Epidermal melanocyte (primary cell): ENCODE measurements around the gene PTPRG.

Source experiments
- DNase-seq: peaks from one replicate; pipeline ENCODE4 v3.0.0; 2011; ENCODE audit warnings: low spot score; ENCODE audit not compliant: insufficient read length

Gene PTPRG

DNA sequence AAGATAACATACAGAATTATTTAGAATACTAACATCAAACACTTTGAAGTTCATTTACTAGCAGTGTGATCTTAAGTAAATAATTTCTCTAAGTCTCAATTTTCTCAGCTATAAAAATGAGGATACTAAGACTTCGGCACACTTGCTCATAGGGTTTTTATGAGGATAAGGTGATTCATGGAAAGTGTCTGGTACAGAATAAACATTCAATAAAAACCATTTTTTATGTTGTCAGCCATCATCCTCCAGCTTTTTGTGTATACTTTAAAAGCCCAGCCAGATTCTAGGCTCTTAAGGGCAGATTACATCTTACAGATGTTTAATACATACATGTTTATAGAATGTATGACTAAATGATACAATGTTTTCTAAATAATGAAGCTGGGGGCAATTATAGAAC lies 755.2 kb downstream of the PTPRG start:
- no peak for DNase-seq

DNA sequence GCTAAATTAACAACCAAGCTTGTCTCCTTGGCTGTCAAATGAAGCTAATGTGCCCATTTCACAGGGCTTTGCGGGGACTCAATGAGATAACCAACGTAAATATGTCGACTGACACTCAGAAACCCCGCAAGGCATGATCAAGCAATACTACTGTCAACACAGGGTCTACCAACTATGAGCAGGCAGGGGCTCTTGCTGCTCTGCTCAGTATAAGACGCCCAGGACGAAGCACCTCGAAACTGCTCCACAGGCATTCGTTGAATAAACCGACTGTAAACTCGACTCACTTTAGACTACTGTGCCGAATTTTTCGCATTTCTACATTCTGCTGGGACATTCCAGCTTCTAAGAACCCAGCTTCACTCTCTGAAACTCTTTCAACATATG lies 757.0 kb downstream of the PTPRG start:
- no peak for DNase-seq

DNA sequence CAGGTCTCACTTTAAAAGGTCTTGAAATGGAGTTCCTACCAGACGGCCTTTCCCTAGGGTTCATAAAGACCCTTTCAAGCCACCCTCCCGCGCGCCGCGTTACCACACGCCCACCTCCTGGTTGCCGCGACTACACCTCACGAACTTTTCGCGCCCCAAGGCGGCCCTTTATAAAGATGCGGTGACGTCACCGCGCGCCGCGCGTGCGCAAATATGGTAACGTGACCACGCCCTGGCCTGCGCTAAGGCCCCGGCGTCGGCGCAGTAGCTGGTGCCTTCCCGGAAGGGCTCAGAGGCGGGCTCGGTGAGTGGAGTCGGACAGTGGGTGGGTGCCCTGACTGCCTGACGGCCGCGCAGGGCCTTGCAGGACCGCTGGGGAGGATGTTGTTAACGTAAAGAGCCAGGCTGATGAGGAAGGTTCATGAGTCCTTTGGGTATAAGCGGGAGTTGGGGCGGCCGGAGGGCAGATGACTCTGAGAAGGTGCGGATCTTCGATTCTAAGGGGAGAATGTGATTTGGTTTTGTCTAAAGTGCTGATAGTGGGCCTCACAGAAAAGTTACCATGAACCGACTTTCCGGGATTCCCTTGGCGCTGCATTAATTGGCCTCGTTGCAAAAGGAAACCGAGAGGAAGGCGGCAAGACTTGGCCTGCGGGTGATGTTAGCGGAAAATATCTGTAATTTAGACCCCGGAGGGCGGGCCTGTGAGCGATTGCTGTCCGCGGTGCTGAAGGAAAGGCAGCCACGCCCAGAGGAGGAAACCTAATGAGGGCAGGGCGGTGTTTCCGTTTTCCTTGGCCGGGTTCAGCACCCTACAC lies 757.6 kb downstream of the PTPRG start:
- DNase-seq = peak; percentile 34

DNA sequence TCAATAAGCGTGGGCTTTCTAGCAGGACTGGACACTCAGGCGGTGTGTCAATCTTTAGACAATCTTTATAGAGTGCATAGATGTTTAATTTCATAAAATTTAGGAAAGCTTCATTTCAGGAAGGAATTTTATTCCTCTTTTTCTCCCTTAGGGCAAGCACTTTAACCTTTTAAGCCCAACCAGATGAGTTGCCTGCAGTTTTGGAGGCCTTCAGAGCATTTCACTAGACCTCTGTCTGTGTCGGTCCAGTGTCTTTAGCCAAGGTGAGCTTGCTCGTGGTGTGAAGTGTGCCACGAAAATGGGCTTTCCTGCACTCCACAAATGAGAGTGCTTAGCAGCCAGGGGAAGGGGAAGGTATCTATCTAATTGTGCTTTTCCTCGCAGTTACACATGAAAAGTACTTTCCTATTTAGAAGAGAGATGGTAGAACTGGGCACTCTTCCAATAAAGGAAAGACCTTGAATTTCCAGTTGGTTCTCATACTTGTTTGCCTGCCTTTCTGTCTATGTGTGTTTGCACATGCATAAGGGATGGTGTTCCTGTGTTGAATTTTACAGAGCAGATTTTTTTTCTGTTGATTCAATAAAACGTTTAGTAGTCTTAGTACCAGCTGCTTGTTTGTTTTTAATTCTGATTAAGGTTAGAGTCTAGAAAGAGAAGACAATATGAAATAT lies 758.3 kb downstream of the PTPRG start:
- no peak for DNase-seq

DNA sequence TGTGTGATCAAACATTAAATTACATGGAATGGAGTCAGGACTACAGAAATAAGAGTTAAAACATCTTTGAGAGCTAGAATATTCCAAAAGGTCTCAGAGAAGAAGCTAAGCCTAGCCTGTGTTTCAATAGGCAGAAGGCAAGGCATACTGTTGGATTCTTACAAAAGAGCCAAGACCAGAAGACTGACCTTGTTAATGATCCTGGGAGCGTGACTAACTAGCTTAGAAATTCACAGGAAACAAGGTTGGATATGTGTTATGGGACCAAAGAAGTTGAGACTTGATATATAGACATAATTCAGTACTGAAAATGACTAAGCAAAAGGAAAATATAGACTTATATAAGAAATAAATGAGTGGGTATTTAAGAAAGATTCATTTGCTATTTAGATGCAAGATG lies 761.9 kb downstream of the PTPRG start:
- no peak for DNase-seq

DNA sequence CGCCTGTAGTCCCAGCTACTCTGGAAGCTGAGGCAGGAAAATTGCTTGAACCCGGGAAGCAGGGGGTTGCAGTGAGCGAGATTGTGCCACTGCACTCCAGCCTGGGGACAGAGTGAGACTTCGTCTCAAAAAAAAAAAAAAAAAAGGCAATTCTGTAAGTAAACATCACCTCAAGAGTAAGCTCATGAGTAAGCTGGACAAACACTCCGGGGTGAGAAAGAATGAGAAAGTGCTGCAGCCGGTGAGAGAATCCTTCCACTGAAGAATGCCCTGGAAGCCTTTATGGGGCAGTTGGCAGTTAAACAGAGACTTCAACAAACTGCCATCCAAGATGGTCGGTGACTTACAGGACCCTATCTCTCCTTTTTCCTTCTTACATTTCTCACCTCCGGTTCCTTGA lies 764.5 kb downstream of the PTPRG start:
- DNase-seq = no peak

DNA sequence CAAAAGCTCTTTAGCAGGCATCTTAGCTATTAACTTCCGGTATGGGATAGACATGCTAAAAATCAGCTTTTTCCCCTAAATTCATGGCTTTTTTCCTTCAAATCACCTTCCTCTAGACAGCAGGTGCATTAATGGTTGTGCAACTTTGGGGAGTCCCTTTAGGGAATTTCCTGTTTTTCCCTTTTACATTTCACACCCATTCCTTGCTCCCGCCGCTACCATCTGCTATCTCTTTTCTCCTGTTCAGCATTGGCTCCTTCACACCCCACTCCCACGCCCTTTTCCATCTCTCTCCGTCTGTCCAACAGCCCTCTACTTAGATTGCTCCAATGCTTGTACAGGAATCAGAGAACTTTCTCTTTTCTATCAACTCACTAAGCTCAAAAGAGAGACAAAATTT lies 768.6 kb downstream of the PTPRG start:
- no peak for DNase-seq

DNA sequence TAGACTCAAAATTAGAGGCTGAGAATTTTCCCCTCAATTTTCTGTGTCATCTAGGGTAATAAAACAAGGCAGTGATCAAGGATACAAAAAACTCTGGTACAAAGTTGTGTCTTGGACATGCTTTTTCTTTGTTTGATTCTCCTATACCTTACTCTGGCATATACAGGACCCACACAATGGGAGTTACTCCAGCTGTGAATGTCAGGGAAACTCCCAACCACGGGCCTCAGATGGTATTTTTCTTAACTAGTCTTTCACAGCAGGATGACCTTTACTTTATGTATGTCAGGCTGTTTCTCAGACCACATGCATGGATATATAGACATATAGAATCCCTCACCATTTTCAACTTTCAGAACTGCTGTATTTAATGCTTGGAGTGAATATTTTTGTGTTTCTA lies 770.6 kb downstream of the PTPRG start:
- no peak for DNase-seq

DNA sequence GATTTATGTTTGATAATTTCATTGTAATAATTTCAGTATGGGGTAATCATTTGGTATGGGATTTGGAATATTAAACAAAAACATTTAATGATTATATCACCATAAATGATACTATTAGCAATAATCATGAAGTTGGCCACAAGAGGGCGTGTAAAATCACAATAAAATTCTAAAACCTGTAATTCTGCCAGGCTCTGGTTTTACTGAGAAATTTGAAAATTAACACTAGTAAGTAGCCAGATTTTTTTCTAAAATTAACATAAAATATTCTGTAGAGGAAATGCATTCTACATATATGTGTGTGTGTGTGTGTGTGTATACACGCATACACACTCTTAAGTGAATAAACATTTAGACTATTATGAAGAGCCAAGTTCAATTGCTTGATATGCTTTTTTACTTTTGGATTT lies 771.5 kb downstream of the PTPRG start:
- no peak for DNase-seq

DNA sequence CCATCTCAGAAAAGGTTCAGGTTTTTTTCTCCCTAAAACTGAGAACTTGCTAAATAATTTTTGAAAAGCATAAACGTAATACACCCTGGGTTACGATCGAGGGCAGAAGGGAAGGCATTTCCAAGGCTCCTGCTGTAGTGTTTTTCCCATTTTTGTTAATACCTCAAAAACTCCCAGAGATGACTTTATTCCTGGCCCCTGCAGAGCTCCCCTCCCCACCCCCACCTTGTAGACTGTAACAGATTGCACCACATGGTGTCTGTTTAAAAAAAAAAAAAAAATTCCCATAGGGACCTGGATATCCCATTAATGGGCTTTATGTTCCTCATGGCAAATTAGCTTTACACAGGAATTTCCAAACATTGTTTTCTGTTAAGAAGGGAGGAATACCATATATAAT lies 773.8 kb downstream of the PTPRG start:
- DNase-seq = no peak

DNA sequence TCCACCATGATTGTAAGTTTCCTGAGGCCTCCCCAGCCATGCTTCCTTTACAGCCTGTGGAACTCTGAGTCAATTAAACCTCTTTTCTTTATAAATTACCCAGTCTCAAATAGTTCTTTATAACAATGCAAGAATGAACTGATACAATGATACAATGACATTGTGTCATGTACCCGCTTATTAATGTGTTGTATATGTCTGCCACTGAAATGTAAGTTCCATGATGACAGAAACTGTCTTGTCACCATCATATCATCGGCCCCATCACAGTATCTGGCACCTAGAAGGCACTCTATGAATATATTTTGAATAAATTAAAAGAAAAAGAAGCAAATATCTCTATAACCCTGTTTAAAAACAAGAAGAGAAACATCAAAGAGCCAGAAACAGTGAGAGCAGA lies 782.4 kb downstream of the PTPRG start:
- no peak for DNase-seq
